PC-3 (cell line): Measurements from ENCODE around the gene IL3. TPM values are rescaled to one million over a fixed set of nuclear protein-coding genes. Genes with fewer than 3 reads are reported as not detected.

Source experiments
- ATAC-seq: fragments of 200-7000 bp; cut with Tn5 transposase; 2 replicates; pipeline ENCODE4 v1.9.1; 2020; ENCODE audit warnings: mild to moderate bottlenecking, moderate library complexity
- BruUV-seq: library from RNA; stranded (reverse); fragments of 400-500 nt; replicated peaks from 2 replicates; lab custom pipeline; 2021; lab: Mats Ljungman, UMichigan
- CTCF ChIA-PET: fragments of 300-600 bp; sonication (Branson Sonifier 250); formaldehyde crosslinking; loops from one replicate; lab custom pipeline; 2022; ENCODE audit warnings: antibody characterized with exemption; lab: Charles Lee
- POLR2A ChIA-PET: fragments of 300-600 bp; sonication (Branson Sonifier 250); formaldehyde crosslinking; loops from one replicate; lab custom pipeline; 2022; ENCODE audit warnings: antibody characterized with exemption; ENCODE audit not compliant: unreplicated experiment; lab: Charles Lee
- DNase-seq: peaks from one replicate; pipeline ENCODE4 v3.0.0-alpha.2; 2015
- H2AFZ ChIP-seq: fragments of 300-600 bp; sonication (generic); 2 replicates; pipeline ENCODE4 v1.6.0; 2016; ENCODE audit warnings: antibody characterized with exemption, low read length
- H3F3A ChIP-seq: fragments of 300-600 bp; sonication (generic); one replicate; pipeline ENCODE4 v1.6.0; 2017; ENCODE audit warnings: antibody characterized with exemption, low read length, control low read depth, mild to moderate bottlenecking; ENCODE audit not compliant: unreplicated experiment
- H3K27ac ChIP-seq: fragments of 300-600 bp; sonication (generic); 2 replicates; pipeline ENCODE4 v1.5.1; 2016; ENCODE audit warnings: mild to moderate bottlenecking, low read length
- H3K27me3 ChIP-seq: fragments of 300-600 bp; sonication (generic); 2 replicates; pipeline ENCODE4 v1.6.1; 2016; ENCODE audit warnings: low read length, mixed read lengths
- H3K36me3 ChIP-seq: fragments of 300-600 bp; sonication (generic); 2 replicates; pipeline ENCODE4 v1.6.1; 2016; ENCODE audit warnings: low read depth, mixed run types, low read length, mixed read lengths
- H3K4me1 ChIP-seq: fragments of 300-600 bp; sonication (generic); 2 replicates; pipeline ENCODE4 v1.5.1; 2016; ENCODE audit warnings: low read length; ENCODE audit not compliant: insufficient read depth
- H3K4me2 ChIP-seq: fragments of 300-600 bp; sonication (generic); 2 replicates; pipeline ENCODE4 v1.6.0; 2016; ENCODE audit warnings: low read length
- H3K4me3 ChIP-seq: fragments of 300-600 bp; sonication (generic); 2 replicates; pipeline ENCODE4 v1.5.1; 2016; ENCODE audit warnings: mild to moderate bottlenecking, low read length, mixed read lengths
- H3K79me2 ChIP-seq: fragments of 300-600 bp; sonication (generic); 2 replicates; pipeline ENCODE4 v1.6.1; 2017; ENCODE audit warnings: low read length, mixed read lengths
- H3K9ac ChIP-seq: fragments of 300-600 bp; sonication (generic); 2 replicates; pipeline ENCODE4 v1.6.0; 2016; ENCODE audit warnings: mild to moderate bottlenecking, low read length
- H3K9me2 ChIP-seq: fragments of 300-600 bp; sonication (generic); replicated peaks from 2 replicates; pipeline ENCODE4 v1.6.1; 2016; ENCODE audit warnings: mixed run types, low read length, mixed read lengths
- H3K9me3 ChIP-seq: fragments of 300-600 bp; sonication (generic); 2 replicates; pipeline ENCODE4 v1.6.1; 2016; ENCODE audit warnings: low read length, mixed read lengths
- H4K20me1 ChIP-seq: fragments of 300-600 bp; sonication (generic); 2 replicates; pipeline ENCODE4 v1.6.1; 2016; ENCODE audit warnings: low read length, mixed read lengths
- EZH2 ChIP-seq: fragments of 300-600 bp; sonication (generic); IDR thresholded peaks from one replicate; pipeline ENCODE4 v1.6.1; 2017; ENCODE audit warnings: antibody characterized with exemption, mild to moderate bottlenecking, low read length; ENCODE audit not compliant: unreplicated experiment
- EZH2phosphoT487 ChIP-seq: fragments of 300-600 bp; sonication (generic); IDR thresholded peaks from 2 replicates; pipeline ENCODE4 v1.6.1; 2018; ENCODE audit warnings: mild to moderate bottlenecking, antibody characterized with exemption, low read length, borderline replicate concordance
- intact Hi-C: fragments of 100-400 bp; cut with micrococcal nuclease; formaldehyde crosslinking; loops from 2 replicates; pipeline ENCODE4 v1.9.0; 2023
- total RNA-seq: library from RNA; depleted of rRNA; stranded (reverse); fragments of >200 nt; gene quantifications from 2 replicates; pipeline ENCODE4 v1.2.3, GENCODE V29; 2014; rRNA removed
- TF ChIP-seq, protein P1 (sequence below): fragments of 300-600 bp; sonication (generic); conservative IDR thresholded peaks from 2 replicates; pipeline ENCODE4 v1.5.1; 2017; ENCODE audit warnings: antibody characterized with exemption, low read depth, mild to moderate bottlenecking, low read length

The IL3 gene
- total RNA-seq, 1 experiment from 2014 or later = not detected

DNA sequence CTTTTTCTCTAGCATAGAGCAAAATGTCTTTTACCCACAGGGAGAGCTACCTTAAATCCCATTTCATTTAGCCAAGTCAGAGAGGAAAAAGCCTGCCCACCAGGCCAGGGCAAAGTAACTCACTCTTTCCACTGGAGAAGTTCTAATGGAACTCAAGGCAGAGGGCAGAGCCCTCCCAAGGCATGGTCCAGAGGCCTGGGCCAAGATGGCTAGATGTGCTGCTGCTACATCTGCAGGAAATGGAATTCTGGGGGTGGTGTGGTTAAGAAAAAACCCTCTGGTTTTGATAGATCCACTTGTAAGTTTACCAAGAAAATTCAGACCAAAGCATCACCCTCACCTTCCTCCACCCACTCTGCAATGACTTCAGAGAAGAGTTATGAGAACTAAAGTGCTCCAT, 50.5 kb downstream of the IL3 start:
- Histone ChIP-seq H3K27me3 (no peaks in the 10 kb centered on the region), H3K27ac (no peak overlapping the region), H3K4me2 (no peak overlapping the region), H3K79me2 (no peaks in the 10 kb centered on the region), H3K9me3 (no peaks in the 10 kb centered on the region), H3K9ac (no peak overlapping the region), H2AFZ (no peak overlapping the region), H4K20me1 (no peaks in the 10 kb centered on the region), H3K36me3 (no peaks in the 10 kb centered on the region), H3K9me2 (no peaks in the 10 kb centered on the region), H3K4me3 (no peak overlapping the region), H3F3A (no peaks in the 10 kb centered on the region), H3K4me1 (no peaks in the 10 kb centered on the region)
- ChIA-PET POLR2A (no interaction called here), CTCF (no interaction called here)
- no peak for ATAC-seq
- TF ChIP-seq, protein P1, sequence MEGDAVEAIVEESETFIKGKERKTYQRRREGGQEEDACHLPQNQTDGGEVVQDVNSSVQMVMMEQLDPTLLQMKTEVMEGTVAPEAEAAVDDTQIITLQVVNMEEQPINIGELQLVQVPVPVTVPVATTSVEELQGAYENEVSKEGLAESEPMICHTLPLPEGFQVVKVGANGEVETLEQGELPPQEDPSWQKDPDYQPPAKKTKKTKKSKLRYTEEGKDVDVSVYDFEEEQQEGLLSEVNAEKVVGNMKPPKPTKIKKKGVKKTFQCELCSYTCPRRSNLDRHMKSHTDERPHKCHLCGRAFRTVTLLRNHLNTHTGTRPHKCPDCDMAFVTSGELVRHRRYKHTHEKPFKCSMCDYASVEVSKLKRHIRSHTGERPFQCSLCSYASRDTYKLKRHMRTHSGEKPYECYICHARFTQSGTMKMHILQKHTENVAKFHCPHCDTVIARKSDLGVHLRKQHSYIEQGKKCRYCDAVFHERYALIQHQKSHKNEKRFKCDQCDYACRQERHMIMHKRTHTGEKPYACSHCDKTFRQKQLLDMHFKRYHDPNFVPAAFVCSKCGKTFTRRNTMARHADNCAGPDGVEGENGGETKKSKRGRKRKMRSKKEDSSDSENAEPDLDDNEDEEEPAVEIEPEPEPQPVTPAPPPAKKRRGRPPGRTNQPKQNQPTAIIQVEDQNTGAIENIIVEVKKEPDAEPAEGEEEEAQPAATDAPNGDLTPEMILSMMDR = no peak
- TF ChIP-seq EZH2 = no peak
- no peak for TF ChIP-seq EZH2phosphoT487
- intact Hi-C loops = no loop called here
- no peak for DNase-seq
- no TSS peak for BruUV-seq

DNA sequence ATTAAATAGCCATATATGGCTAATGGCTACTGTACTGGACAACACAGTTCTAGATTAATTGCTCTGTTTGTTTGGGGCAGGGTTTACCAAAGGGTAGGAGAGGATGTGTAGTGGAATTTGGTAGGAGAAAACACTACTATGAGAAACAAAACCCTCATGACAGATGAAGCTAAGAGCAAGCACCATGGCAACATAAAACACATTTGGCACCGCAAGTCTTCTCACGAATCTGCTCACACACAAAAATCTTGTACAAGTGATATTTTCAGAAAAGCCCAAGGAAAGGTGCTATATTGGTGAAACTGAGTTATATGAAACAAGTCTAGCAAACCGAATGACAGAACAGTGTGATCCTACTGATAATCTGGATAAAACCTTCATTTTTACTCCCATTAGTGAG, 51.7 kb downstream of the IL3 start:
- H3K79me2 ChIP-seq = no peaks in the 10 kb centered on the region
- TF ChIP-seq EZH2 = no peak
- TF ChIP-seq EZH2phosphoT487 = no peak
- TF ChIP-seq, protein P1 = no peak
- H3K9ac ChIP-seq = no peak overlapping the region
- intact Hi-C loops = no loop called here
- no peak overlapping the region for H2AFZ ChIP-seq
- H3K27me3 ChIP-seq = no peaks in the 10 kb centered on the region
- H3F3A ChIP-seq = no peaks in the 10 kb centered on the region
- H3K4me2 ChIP-seq = no peak overlapping the region
- H3K4me1 ChIP-seq = no peaks in the 10 kb centered on the region
- ATAC-seq (no peak), DNase-seq (no peak)
- H3K27ac ChIP-seq = no peak overlapping the region
- no peaks in the 10 kb centered on the region for H3K9me2 ChIP-seq
- ChIA-PET POLR2A (no interaction called here), CTCF (no interaction called here)
- H3K36me3 ChIP-seq = no peaks in the 10 kb centered on the region
- no peak overlapping the region for H3K4me3 ChIP-seq
- H4K20me1 ChIP-seq = no peaks in the 10 kb centered on the region
- no TSS peak for BruUV-seq
- H3K9me3 ChIP-seq = no peaks in the 10 kb centered on the region

Other genes starting within 250 kb of the IL3 start
- gene MEIKIN, start 115.0 kb upstream of the IL3 start, total RNA-seq = not detected in 2 replicates
- 0.15 and 0.35 TPM in 2 replicates for gene ACSL6, start 49.0 kb upstream of the IL3 start, total RNA-seq
- 69.9 and 93.6 TPM in 2 replicates for gene CSF2, start 13.1 kb downstream of the IL3 start, total RNA-seq
- gene P4HA2, start 167.2 kb downstream of the IL3 start, total RNA-seq = 38.7 and 43.6 TPM in 2 replicates
- gene PDLIM4, start 197.0 kb downstream of the IL3 start, total RNA-seq = 26.5 and 27.8 TPM in 2 replicates
- 2.2 and 3.4 TPM in 2 replicates for gene SLC22A4, start 233.7 kb downstream of the IL3 start, total RNA-seq